Measurements from ENCODE around the gene PROX1. TPM values are rescaled to one million over a fixed set of nuclear protein-coding genes. Genes with fewer than 3 reads are reported as not detected.

PROX1 gene
- total and polyA plus RNA-seq, 2 donors from 2014 or later: 0.92 to 6.6 TPM

DNA sequence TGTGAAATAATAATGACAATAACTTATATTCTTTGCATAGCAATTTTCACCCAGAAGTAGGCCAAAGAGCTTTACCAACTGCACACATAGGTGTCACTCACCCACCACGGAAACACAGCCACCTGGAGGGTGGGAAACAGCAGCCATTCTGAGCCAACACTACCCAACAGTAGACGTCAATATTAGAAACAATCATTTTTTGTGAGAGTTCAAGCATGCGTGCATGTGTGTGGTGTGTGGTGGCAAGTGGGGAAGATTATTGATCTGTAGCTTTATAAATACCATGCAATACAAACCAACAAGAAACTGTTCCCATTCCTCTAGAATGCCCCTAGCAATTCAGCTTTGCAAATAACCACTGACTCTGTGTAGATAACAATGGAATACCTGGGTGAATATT is 19.1 kb downstream of the PROX1 start:
- H3K4me3 ChIP-seq (ENCODE audit: low read length in 3 of 3): no peak overlapping the region
- intact Hi-C loops (cut with DNase I): no loop called here
- no peaks in the 10 kb centered on the region for H3K36me3 ChIP-seq (ENCODE audit: control insufficient read depth in 2 of 3, insufficient read depth in 3 of 3, low read length in 3 of 3)
- H3K9me3 ChIP-seq (ENCODE audit: control insufficient read depth in 2 of 3, insufficient read depth in 1 of 3, low read length in 3 of 3): no peaks in the 10 kb centered on the region
- no peaks in the 10 kb centered on the region for H3K4me1 ChIP-seq (ENCODE audit: control insufficient read depth in 2 of 3, insufficient read depth in 2 of 3, low read depth in 1 of 3, low read length in 3 of 3)
- FAIRE-seq (no peak), DNase-seq (no peak)
- H3K27me3 ChIP-seq (ENCODE audit: control insufficient read depth, insufficient read depth, low read length): no peaks in the 10 kb centered on the region
- no peak overlapping the region for H3K27ac ChIP-seq (ENCODE audit: low read depth in 2 of 2, low read length in 2 of 2)
- TF ChIP-seq, protein P1, sequence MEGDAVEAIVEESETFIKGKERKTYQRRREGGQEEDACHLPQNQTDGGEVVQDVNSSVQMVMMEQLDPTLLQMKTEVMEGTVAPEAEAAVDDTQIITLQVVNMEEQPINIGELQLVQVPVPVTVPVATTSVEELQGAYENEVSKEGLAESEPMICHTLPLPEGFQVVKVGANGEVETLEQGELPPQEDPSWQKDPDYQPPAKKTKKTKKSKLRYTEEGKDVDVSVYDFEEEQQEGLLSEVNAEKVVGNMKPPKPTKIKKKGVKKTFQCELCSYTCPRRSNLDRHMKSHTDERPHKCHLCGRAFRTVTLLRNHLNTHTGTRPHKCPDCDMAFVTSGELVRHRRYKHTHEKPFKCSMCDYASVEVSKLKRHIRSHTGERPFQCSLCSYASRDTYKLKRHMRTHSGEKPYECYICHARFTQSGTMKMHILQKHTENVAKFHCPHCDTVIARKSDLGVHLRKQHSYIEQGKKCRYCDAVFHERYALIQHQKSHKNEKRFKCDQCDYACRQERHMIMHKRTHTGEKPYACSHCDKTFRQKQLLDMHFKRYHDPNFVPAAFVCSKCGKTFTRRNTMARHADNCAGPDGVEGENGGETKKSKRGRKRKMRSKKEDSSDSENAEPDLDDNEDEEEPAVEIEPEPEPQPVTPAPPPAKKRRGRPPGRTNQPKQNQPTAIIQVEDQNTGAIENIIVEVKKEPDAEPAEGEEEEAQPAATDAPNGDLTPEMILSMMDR (IDR thresholded peaks at IDR 0.05; ENCODE audit: borderline replicate concordance, extremely low read depth, insufficient read depth): no peak
- no peak overlapping the region for H3K9ac ChIP-seq (ENCODE audit: low read length in 3 of 3)

DNA sequence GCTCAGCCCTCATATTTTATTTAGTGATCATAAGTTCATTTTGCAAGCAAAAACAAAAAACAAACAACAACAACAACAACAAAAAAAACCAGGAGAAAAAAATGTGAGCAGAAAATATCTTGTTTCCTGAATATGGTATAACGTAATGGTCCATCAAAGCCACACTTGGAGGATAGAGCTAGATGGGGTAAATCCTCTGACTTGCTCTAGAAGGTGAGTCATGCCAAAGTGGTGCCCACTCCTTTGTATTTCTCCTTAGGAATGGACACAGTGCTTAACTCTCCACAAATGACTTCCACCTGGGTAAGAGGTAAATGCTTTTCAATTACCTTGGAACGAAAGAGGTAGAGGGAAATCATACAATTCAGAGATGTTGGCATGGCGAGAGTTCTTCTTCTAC is 20.6 kb downstream of the PROX1 start:
- Histone ChIP-seq H3K9ac (ENCODE audit: low read length in 3 of 3) (no peak overlapping the region), H3K4me1 (ENCODE audit: control insufficient read depth in 2 of 3, insufficient read depth in 2 of 3, low read depth in 1 of 3, low read length in 3 of 3) (no peaks in the 10 kb centered on the region), H3K9me3 (ENCODE audit: control insufficient read depth in 2 of 3, insufficient read depth in 1 of 3, low read length in 3 of 3) (no peaks in the 10 kb centered on the region), H3K36me3 (ENCODE audit: control insufficient read depth in 2 of 3, insufficient read depth in 3 of 3, low read length in 3 of 3) (no peaks in the 10 kb centered on the region), H3K27ac (ENCODE audit: low read depth in 2 of 2, low read length in 2 of 2) (no peak overlapping the region), H3K4me3 (ENCODE audit: low read length in 3 of 3) (no peak overlapping the region), H3K27me3 (ENCODE audit: control insufficient read depth, insufficient read depth, low read length) (no peaks in the 10 kb centered on the region)
- DNase-seq (no peak), FAIRE-seq (no peak)
- intact Hi-C loops (cut with DNase I): no loop called here
- TF ChIP-seq, protein P1 (IDR thresholded peaks at IDR 0.05; ENCODE audit: borderline replicate concordance, extremely low read depth, insufficient read depth): no peak

DNA sequence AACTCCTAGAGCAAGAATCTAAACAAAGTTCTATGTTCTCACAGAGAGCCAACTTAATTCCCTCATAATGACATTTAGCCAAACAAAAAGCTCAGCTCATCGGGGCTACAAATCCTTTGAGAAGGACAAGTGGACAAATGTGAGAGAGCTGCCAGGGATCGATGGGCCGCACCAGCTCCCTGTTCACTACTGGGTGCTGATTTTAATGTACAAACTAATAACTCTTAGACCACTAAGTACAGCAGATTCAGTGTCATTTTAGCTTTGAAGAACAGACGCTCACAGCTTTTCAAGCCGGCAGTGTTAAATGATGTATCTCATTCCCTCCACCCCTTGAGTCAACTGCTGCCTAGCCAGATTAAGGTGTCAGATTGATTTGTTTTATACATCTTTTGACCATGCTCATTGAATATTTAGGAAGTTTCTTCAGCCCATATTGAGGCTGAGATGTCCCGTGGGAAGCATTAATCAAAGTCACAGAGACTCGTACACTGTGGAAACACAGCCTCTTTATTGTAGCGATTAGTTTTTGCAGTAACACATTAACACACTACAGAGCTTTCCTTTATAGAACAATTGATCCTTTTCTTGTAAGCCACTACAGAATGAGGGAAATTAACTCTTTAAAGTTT is 21.1 kb downstream of the PROX1 start:
- TF ChIP-seq, protein P1 (IDR thresholded peaks at IDR 0.05; ENCODE audit: borderline replicate concordance, extremely low read depth, insufficient read depth): no peak
- no peak overlapping the region for H3K9ac ChIP-seq (ENCODE audit: low read length in 3 of 3)
- DNase-seq (peak in 1 of 5 donors; percentile 55), FAIRE-seq (no peak)
- no peak overlapping the region for H3K4me3 ChIP-seq (ENCODE audit: low read length in 3 of 3)
- intact Hi-C loops (cut with DNase I): no loop called here
- no peak overlapping the region for H3K27ac ChIP-seq (ENCODE audit: low read depth in 2 of 2, low read length in 2 of 2)
- H3K4me1 ChIP-seq (ENCODE audit: control insufficient read depth in 2 of 3, insufficient read depth in 2 of 3, low read depth in 1 of 3, low read length in 3 of 3): no peaks in the 10 kb centered on the region
- no peaks in the 10 kb centered on the region for H3K9me3 ChIP-seq (ENCODE audit: control insufficient read depth in 2 of 3, insufficient read depth in 1 of 3, low read length in 3 of 3)
- H3K36me3 ChIP-seq (ENCODE audit: control insufficient read depth in 2 of 3, insufficient read depth in 3 of 3, low read length in 3 of 3): no peaks in the 10 kb centered on the region
- no peaks in the 10 kb centered on the region for H3K27me3 ChIP-seq (ENCODE audit: control insufficient read depth, insufficient read depth, low read length)
